Gastrocnemius medialis (tissue), 4 donors: ENCODE measurements around the gene OR6B3. TPM values are rescaled to one million over a fixed set of nuclear protein-coding genes. Genes with fewer than 3 reads are reported as not detected.

Source experiments
- ATAC-seq, 2 donors: fragments of 150-250 bp; one replicate each; pipeline ENCODE4 v1.9.1; 2016
- DNase-seq, 2 donors: peaks; one replicate each; pipeline ENCODE4 v3.0.0-alpha.2; 2019
- H3K27ac ChIP-seq, 4 donors: fragments of 200-600 bp; sonication (generic); 1 replicate in 1 of 4; 2 replicates in 3 of 4; pipeline ENCODE4 v1.5.1; 2016 to 2018; ENCODE audit warnings: mild to moderate bottlenecking in 2 of 4, moderate library complexity in 1 of 4
- H3K27me3 ChIP-seq, 3 donors: fragments of 200-600 bp; sonication (generic) in 2 of 3; 1 replicate in 1 of 3; 2 replicates in 2 of 3; pipeline versions ENCODE4 v1.5.1 to v1.6.0; 2016 to 2019; ENCODE audit warnings: mild to moderate bottlenecking in 1 of 3, moderate library complexity in 1 of 3
- H3K36me3 ChIP-seq, 2 donors: fragments of 200-600 bp; sonication (generic) in 1 of 2; one replicate each; pipeline ENCODE4 v1.5.1; 2017 to 2018
- H3K4me1 ChIP-seq, 2 donors: fragments of 200-600 bp; sonication (generic) in 1 of 2; one replicate each; pipeline ENCODE4 v1.5.1; 2016 to 2017; ENCODE audit warnings: mild to moderate bottlenecking in 2 of 2
- H3K4me3 ChIP-seq, 4 donors: fragments of 200-600 bp; sonication (generic) in 3 of 4; 1 replicate in 1 of 4; 2 replicates in 3 of 4; pipeline ENCODE4 v1.5.1; 2016 to 2019; ENCODE audit warnings: mild to moderate bottlenecking in 2 of 4
- H3K9me3 ChIP-seq, 3 donors: fragments of 200-600 bp; sonication (generic) in 2 of 3; 1 replicate in 1 of 3; 2 replicates in 2 of 3; pipeline ENCODE4 v1.5.1; 2016 to 2019
- CTCF ChIP-seq, 5 experiments: fragments of 450-650 bp in 3 of 5; fragments of 200-600 bp in 2 of 5; sonication (generic) in 2 of 5; IDR thresholded peaks in 4 of 5; conservative IDR thresholded peaks in 1 of 5; 1 replicate in 4 of 5; 2 replicates in 1 of 5; pipeline ENCODE4 v1.5.1; 2016 to 2019; ENCODE audit warnings: antibody characterized with exemption in 5 of 5, mild to moderate bottlenecking in 3 of 5, moderate library complexity in 3 of 5
- POLR2A ChIP-seq, 2 donors: fragments of 450-650 bp; IDR thresholded peaks; one replicate each; pipeline ENCODE4 v1.6.1; 2017; ENCODE audit warnings: antibody characterized with exemption in 2 of 2, mild to moderate bottlenecking in 2 of 2, moderate library complexity in 2 of 2
- in situ Hi-C, 4 donors: fragments of 200-750 bp; cut with MboI; loops; one replicate each; pipeline versions ENCODE4 v1.15.0 to v1.8.0; 2017; ENCODE audit warnings: low sequenced_read_pairs in 4 of 4
- intact Hi-C: fragments of 100-400 bp; cut with DNase I; formaldehyde crosslinking; loops from one replicate; pipeline ENCODE4 v1.15.1; 2023; ENCODE audit warnings: low total_unique reads
- total RNA-seq, 4 donors: library from RNA; depleted of rRNA; stranded (reverse); fragments of >200 nt; gene quantifications; one replicate each; pipeline versions ENCODE4 v1.1.0 to v1.2.3, GENCODE V29; 2016

The OR6B3 gene
- total RNA-seq, 4 donors from 2014 or later: not detected

GRCh38 chr2:240056678-240057077, 3.4 kb upstream of the OR6B3 start:
- H3K4me1 ChIP-seq: no peaks in the 10 kb centered on the region
- no peaks in the 10 kb centered on the region for H3K9me3 ChIP-seq
- DNase-seq: no peak
- intact Hi-C loops (no loop called here), in situ Hi-C loops (loop anchor here in 1 of 4 donors (10.0 kb wide), 1 partner anchor 88 kb away; the partner anchor contains the start of gene OTOS)
- peaks cover 20 to 29% (median 20%) of the 10 kb centered on the region in 3 donors for H3K27me3 ChIP-seq
- no peak overlapping the region for H3K27ac ChIP-seq
- no peak for TF ChIP-seq CTCF (IDR thresholded peaks at IDR 0.05 in 4 of 5, conservative IDR thresholded peaks at IDR 0.05 in 1 of 5)
- TF ChIP-seq POLR2A (IDR thresholded peaks at IDR 0.05): no peak
- no peak for ATAC-seq
- no peaks in the 10 kb centered on the region for H3K36me3 ChIP-seq
- no peak overlapping the region for H3K4me3 ChIP-seq

GRCh38 chr2:240055177-240055917, 2.0 kb upstream of the OR6B3 start:
- no peak for ATAC-seq
- TF ChIP-seq CTCF (IDR thresholded peaks at IDR 0.05 in 4 of 5, conservative IDR thresholded peaks at IDR 0.05 in 1 of 5) (no peak), POLR2A (IDR thresholded peaks at IDR 0.05) (no peak)
- no peaks in the 10 kb centered on the region for H3K36me3 ChIP-seq
- intact Hi-C loops (no loop called here), in situ Hi-C loops (loop anchor here in 1 of 4 donors (10.0 kb wide), 1 partner anchor 89 kb away; the partner anchor contains the start of gene OTOS)
- no peaks in the 10 kb centered on the region for H3K4me1 ChIP-seq
- no peak for DNase-seq
- H3K27me3 ChIP-seq: peaks cover 20 to 34% (median 28%) of the 10 kb centered on the region in 3 donors
- no peaks in the 10 kb centered on the region for H3K9me3 ChIP-seq
- no peak overlapping the region for H3K27ac ChIP-seq
- no peak overlapping the region for H3K4me3 ChIP-seq

- DNase-seq: no peak
- Histone ChIP-seq H3K36me3 (no peaks in the 10 kb centered on the region), H3K27ac (no peak overlapping the region), H3K9me3 (no peaks in the 10 kb centered on the region), H3K27me3 (peaks cover 32 to 38% (median 38%) of the 10 kb centered on the region in 3 donors), H3K4me3 (no peak overlapping the region), H3K4me1 (no peaks in the 10 kb centered on the region)
- TF ChIP-seq CTCF (IDR thresholded peaks at IDR 0.05 in 4 of 5, conservative IDR thresholded peaks at IDR 0.05 in 1 of 5) (no peak), POLR2A (IDR thresholded peaks at IDR 0.05) (no peak)
- intact Hi-C loops (no loop called here), in situ Hi-C loops (loop anchor here in 1 of 4 donors (10.0 kb wide), 1 partner anchor 92 kb away; the partner anchor contains the start of gene OTOS)
- ATAC-seq: no peak
Measured at GRCh38 chr2:240052524-240052923, 797 bp downstream of the OR6B3 start.

DNA sequence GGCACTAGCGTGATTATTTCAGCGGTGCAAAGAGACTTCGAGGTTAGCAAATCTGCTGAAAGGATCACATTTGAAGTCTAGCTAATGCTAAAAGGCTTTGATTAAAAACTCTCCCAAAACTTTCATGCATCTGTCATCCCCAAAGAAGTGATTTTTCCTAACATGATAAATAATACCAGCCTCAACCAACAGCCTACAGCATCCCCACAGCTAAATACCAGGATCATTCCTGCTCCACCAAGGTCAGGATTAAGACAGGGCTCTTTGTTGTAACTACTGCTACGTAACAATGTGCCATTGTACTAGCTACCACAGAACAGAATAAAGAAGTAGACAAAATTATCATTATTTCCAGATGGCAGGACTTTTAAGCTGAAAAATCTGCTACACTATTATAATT, 1.6 kb downstream of the OR6B3 start:
- in situ Hi-C loops: loop anchor here in 1 of 4 donors (10.0 kb wide), 1 partner anchor 93 kb away; the partner anchor contains the start of gene OTOS
- ATAC-seq (no peak), DNase-seq (no peak)
- no peak for TF ChIP-seq CTCF (IDR thresholded peaks at IDR 0.05 in 4 of 5, conservative IDR thresholded peaks at IDR 0.05 in 1 of 5)
- no peak for TF ChIP-seq POLR2A (IDR thresholded peaks at IDR 0.05)
- H3K4me3 ChIP-seq: no peak overlapping the region
- intact Hi-C loops: no loop called here
- no peaks in the 10 kb centered on the region for H3K36me3 ChIP-seq
- H3K9me3 ChIP-seq: no peaks in the 10 kb centered on the region
- no peak overlapping the region for H3K27ac ChIP-seq
- H3K4me1 ChIP-seq: no peaks in the 10 kb centered on the region
- H3K27me3 ChIP-seq: peaks cover 32 to 40% (median 39%) of the 10 kb centered on the region in 3 donors
